Duodenal mucosa (tissue), 2 donors: ENCODE results near the gene DGUOK.

ENCODE experiments used
- H3K27ac ChIP-seq: one replicate; pipeline ENCODE4 v1.7.0; 2013; ENCODE audit warnings: low read depth, low read length
- H3K27me3 ChIP-seq, 2 donors: one replicate each; pipeline ENCODE4 v1.7.0; 2013; ENCODE audit warnings: low read length in 2 of 2, control low read depth in 1 of 2; ENCODE audit not compliant: insufficient read depth in 2 of 2, control insufficient read depth in 1 of 2
- H3K36me3 ChIP-seq, 2 donors: one replicate each; pipeline ENCODE4 v1.7.0; 2013; ENCODE audit warnings: low read length in 2 of 2, control low read depth in 1 of 2; ENCODE audit not compliant: insufficient read depth in 2 of 2, control insufficient read depth in 1 of 2
- H3K4me1 ChIP-seq, 2 donors: one replicate each; pipeline ENCODE4 v1.7.0; 2013; ENCODE audit warnings: low read length in 2 of 2, control low read depth in 1 of 2; ENCODE audit not compliant: insufficient read depth in 2 of 2, control insufficient read depth in 1 of 2
- H3K4me3 ChIP-seq, 2 donors: one replicate each; pipeline ENCODE4 v1.7.0; 2013; ENCODE audit warnings: low read length in 2 of 2, low read depth in 1 of 2
- H3K9ac ChIP-seq, 2 donors: one replicate each; pipeline ENCODE4 v1.7.0; 2013; ENCODE audit warnings: low read length in 2 of 2, low read depth in 1 of 2
- H3K9me3 ChIP-seq, 2 donors: one replicate each; pipeline ENCODE4 v1.7.0; 2013; ENCODE audit warnings: low read length in 2 of 2, control low read depth in 1 of 2; ENCODE audit not compliant: control insufficient read depth in 1 of 2

The DGUOK gene

GRCh38 chr2:73946666-73947065 lies 20.0 kb downstream of the DGUOK start:
- Histone ChIP-seq H3K27me3 (no peaks in the 10 kb centered on the region), H3K4me3 (no peak overlapping the region), H3K27ac (no peak overlapping the region), H3K9me3 (no peaks in the 10 kb centered on the region), H3K9ac (no peak overlapping the region), H3K36me3 (peaks cover 46 to 60% of the 10 kb centered on the region in 2 donors), H3K4me1 (peaks cover 9% of the 10 kb centered on the region in 2 donors)

- no peak overlapping the region for H3K27ac ChIP-seq
- H3K9ac ChIP-seq, result no peak overlapping the region
- peaks cover 9% of the 10 kb centered on the region in 2 donors for H3K4me1 ChIP-seq
- no peak overlapping the region for H3K4me3 ChIP-seq
- no peaks in the 10 kb centered on the region for H3K9me3 ChIP-seq
- H3K27me3 ChIP-seq, result no peaks in the 10 kb centered on the region
- H3K36me3 ChIP-seq, result peaks cover 52 to 69% of the 10 kb centered on the region in 2 donors
Observed at GRCh38 chr2:73947412-73948018, 20.8 kb downstream of the DGUOK start.

- Histone ChIP-seq H3K4me3 (no peak overlapping the region), H3K36me3 (peaks cover 51 to 66% of the 10 kb centered on the region in 2 donors), H3K27me3 (no peaks in the 10 kb centered on the region), H3K9ac (no peak overlapping the region), H3K9me3 (no peaks in the 10 kb centered on the region), H3K27ac (no peak overlapping the region), H3K4me1 (peaks cover 9% of the 10 kb centered on the region in 2 donors)
Observed at GRCh38 chr2:73949802-73950201, 23.1 kb downstream of the DGUOK start.

- Histone ChIP-seq H3K4me1 (peaks cover 9% of the 10 kb centered on the region in 2 donors), H3K4me3 (no peak overlapping the region), H3K9ac (no peak overlapping the region), H3K27me3 (no peaks in the 10 kb centered on the region), H3K9me3 (no peaks in the 10 kb centered on the region), H3K36me3 (peaks cover 56 to 68% of the 10 kb centered on the region in 2 donors), H3K27ac (no peak overlapping the region)
Observed at GRCh38 chr2:73952499-73953446, 26.1 kb downstream of the DGUOK start.

DNA sequence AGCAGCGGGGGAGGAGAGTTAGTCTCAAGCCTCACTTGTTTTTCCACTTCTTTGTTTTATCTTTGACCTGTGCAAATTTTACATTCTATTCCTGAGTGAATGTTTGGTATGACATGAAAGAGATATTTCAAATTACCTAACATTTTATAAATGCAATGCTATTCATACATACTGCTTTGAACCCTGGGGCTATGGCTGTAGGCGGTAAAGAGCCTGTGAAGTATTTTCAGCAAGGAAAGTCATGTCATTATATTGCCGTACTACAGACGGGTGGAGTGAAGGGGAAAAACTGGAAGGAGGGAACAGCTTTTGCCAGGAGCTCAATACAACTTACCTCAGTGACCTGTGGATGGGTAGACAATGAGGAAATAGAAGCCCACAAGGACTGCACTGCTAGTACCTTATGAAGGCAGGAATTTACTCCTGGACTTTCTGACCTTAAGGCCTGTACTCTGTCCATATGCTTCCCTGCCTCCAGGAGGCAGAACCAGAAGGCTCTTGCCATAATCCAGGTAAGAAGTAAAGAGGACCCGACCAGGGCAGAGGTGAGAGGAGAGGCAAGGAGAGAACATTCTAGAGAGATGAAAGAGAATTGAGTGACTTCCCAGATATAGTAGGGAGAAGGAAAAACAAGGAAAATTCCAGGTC lies 29.7 kb downstream of the DGUOK start:
- no peak overlapping the region for H3K27ac ChIP-seq
- H3K36me3 ChIP-seq, result peaks cover 46 to 65% of the 10 kb centered on the region in 2 donors
- no peaks in the 10 kb centered on the region for H3K27me3 ChIP-seq
- no peaks in the 10 kb centered on the region for H3K4me1 ChIP-seq
- H3K9ac ChIP-seq, result no peak overlapping the region
- no peaks in the 10 kb centered on the region for H3K9me3 ChIP-seq
- no peak overlapping the region for H3K4me3 ChIP-seq

DNA sequence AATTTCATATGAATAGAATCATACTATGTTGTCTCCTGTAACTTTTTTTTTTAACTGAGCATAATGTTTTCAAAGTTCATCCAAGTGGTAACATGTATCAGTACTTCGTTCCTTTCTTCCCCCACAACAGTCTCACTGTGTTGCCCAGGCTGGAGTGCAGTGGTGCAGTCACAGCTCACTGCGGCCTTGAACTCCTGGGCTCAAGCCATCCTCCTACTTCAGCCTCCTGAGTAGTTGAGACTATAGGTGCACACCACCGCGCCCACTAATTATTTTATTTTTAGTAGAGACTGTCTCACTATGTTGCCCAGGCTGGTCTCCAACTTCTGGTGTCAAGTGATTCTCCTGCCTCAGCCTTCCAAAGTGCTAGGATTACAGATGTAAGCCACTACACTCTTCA lies 34.6 kb downstream of the DGUOK start:
- Histone ChIP-seq H3K9me3 (no peaks in the 10 kb centered on the region), H3K9ac (no peak overlapping the region), H3K27ac (no peak overlapping the region), H3K27me3 (no peaks in the 10 kb centered on the region), H3K36me3 (peaks cover 23 to 33% of the 10 kb centered on the region in 2 donors), H3K4me3 (no peak overlapping the region), H3K4me1 (no peaks in the 10 kb centered on the region)

DNA sequence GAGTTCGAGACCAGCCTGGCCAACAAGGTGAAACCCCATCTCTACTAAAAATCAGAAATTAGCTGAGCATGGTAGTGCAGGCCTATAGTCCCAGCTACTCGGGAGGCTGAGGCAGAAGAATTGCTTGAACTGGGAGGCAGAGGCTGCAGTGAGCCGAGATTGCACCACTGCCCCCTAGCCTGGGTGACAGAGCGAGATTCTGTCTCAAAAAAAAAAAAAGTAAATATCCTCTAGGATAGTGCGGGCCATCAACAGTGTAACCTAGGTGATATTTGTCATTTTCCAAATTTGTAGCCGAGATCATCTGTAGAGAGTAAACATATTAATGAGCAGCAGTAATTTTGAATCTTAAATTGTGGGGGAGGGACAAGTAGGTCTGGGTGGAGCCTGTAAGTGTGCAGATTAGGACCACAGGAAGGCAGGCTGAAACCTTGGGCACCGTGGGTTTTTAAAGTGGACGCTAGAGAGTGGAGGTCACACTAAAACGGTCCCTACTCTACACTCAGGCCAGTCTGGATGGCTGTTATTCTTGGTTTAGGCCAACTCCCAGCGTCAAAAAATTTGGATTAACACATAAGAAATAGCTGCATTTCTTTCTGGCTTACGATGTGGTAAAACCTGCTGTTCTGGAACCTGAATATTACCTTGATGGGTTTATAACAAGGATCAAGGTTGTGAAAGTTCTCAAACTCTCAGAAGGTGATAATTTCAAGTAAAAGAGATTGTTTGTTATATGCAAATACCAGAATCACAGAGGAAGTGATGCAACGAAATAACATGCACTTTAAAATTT lies 35.3 kb downstream of the DGUOK start:
- no peaks in the 10 kb centered on the region for H3K27me3 ChIP-seq
- no peak overlapping the region for H3K9ac ChIP-seq
- peaks cover 16 to 27% of the 10 kb centered on the region in 2 donors for H3K36me3 ChIP-seq
- no peak overlapping the region for H3K4me3 ChIP-seq
- H3K9me3 ChIP-seq, result no peaks in the 10 kb centered on the region
- no peaks in the 10 kb centered on the region for H3K4me1 ChIP-seq
- H3K27ac ChIP-seq, result no peak overlapping the region

- H3K9ac ChIP-seq, result no peak overlapping the region
- no peak overlapping the region for H3K27ac ChIP-seq
- no peaks in the 10 kb centered on the region for H3K9me3 ChIP-seq
- H3K4me3 ChIP-seq, result no peak overlapping the region
- H3K36me3 ChIP-seq, result peaks cover 14 to 19% of the 10 kb centered on the region in 2 donors
- no peaks in the 10 kb centered on the region for H3K4me1 ChIP-seq
- H3K27me3 ChIP-seq, result no peaks in the 10 kb centered on the region
Observed at GRCh38 chr2:73962798-73963197, 36.1 kb downstream of the DGUOK start.

GRCh38 chr2:73963385-73964120 lies 36.9 kb downstream of the DGUOK start:
- no peaks in the 10 kb centered on the region for H3K27me3 ChIP-seq
- no peaks in the 10 kb centered on the region for H3K4me1 ChIP-seq
- no peak overlapping the region for H3K4me3 ChIP-seq
- H3K36me3 ChIP-seq, result peaks cover 8 to 12% of the 10 kb centered on the region in 2 donors
- H3K9ac ChIP-seq, result no peak overlapping the region
- no peaks in the 10 kb centered on the region for H3K9me3 ChIP-seq
- no peak overlapping the region for H3K27ac ChIP-seq
